ENCODE data around the gene ZNF169.
"Not testable (repeated sequence)": the region's sequence is repeated elsewhere in the genome, so short reads cannot be mapped to it uniquely, and the experiment has no call there.

GRCh38 chr9:94347451-94347850, 88.4 kb downstream of the ZNF169 start:
- TF ChIP-seq POLR2A, POLR2AphosphoS5, TAF1, SPI1, POU2F2 (IDR thresholded peaks at IDR 0.05; ENCODE audit: low read depth, low read length): not testable (repeated sequence)
